H7 (cell line): Measurements from ENCODE around the gene NEURL3. TPM values are rescaled to one million over a fixed set of nuclear protein-coding genes. Genes with fewer than 3 reads are reported as not detected.

ENCODE experiments used
- DNase-seq: peaks from one replicate; pipeline ENCODE4 v3.0.0; 2012
- H3K27me3 ChIP-seq: 2 replicates; pipeline ENCODE4 v1.6.0; 2011; ENCODE audit warnings: mild to moderate bottlenecking, low read length; ENCODE audit not compliant: control insufficient read depth, insufficient read depth
- H3K36me3 ChIP-seq: replicated peaks from 2 replicates; pipeline ENCODE4 v1.5.1; 2011; ENCODE audit warnings: low read length; ENCODE audit not compliant: control insufficient read depth, insufficient read depth
- H3K4me3 ChIP-seq: 2 replicates; pipeline ENCODE4 v1.5.1; 2011; ENCODE audit warnings: low read depth, mild to moderate bottlenecking, control low read depth, low read length, moderate library complexity; ENCODE audit not compliant: insufficient read depth
- total RNA-seq: library from RNA; depleted of rRNA; stranded (reverse); fragments of >200 nt; shearing (Covaris generic); gene quantifications from 2 replicates; pipeline ENCODE4 v1.2.3, GENCODE V29; 2014

The NEURL3 gene
- total RNA-seq, 1 experiment from 2014 or later: 0.10 TPM

DNA sequence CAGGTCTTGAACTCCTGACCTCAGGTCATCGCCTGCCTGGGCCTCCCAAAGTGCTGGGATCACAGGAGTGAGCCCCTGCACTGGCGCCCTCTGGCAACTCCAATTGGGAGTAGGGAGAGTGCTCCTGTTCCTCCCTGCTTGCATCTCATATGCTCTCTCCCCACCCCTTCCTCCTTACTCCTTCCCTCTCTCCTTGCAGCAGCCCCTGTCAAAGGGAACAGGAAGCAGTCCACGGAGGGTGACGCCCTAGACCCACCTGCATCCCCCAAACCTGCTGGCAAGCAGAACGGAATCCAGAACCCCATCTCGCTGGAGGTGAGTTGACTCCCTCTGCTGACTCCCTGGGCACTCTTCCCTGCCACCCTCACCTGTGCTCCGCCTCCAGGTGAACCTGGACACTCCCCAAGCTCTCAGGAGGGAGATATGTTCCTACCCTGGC lies 42.1 kb upstream of the NEURL3 start:
- H3K4me3 ChIP-seq: no peak overlapping the region; the same call in 1 of the 2 replicates
- DNase-seq: peak; percentile 73
- no peaks in the 10 kb centered on the region for H3K27me3 ChIP-seq
- H3K36me3 ChIP-seq: no peaks in the 10 kb centered on the region

DNA sequence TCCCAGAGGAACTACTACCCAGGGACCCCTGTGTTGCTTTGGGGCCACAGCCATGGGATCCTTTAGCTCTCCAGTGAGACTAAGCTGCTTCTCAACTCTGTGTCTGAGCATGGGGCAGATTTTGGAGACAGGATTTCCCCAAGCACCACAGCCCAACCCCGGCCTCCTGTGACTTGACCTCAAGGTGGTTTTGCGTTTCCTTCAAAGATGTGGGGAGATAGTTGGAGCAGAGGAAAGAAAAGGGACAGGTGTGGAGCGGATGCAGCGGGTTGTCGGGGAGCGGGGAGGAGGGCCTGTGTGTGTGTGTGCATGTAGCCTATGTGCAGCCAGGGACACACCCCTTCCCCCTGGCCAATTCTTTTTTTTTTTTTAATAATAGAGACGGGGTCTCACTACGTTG lies 41.6 kb upstream of the NEURL3 start:
- no peak overlapping the region; the same call in 1 of the 2 replicates for H3K4me3 ChIP-seq
- DNase-seq: no peak
- H3K27me3 ChIP-seq: no peaks in the 10 kb centered on the region
- no peaks in the 10 kb centered on the region for H3K36me3 ChIP-seq

DNA sequence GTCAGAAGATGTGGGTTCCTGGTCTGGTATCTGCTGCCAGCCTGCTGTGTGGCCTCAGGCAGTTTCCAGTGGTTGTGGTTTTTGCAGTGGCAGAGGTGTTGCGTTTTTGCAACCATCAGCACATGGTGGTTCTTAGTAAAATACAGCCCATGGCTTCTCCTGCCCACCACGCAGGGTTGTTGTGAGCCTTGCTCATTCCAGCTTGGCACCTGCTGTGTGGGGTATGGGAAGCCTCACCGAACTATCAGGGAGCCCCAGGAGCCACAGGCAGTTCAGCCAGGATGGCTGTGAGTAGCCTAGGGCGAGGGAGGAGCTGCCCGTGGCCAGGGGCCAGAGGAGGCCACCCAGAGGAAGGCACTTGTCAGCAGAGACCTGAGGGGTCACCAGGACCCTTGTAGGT lies 41.2 kb upstream of the NEURL3 start:
- DNase-seq: no peak
- Histone ChIP-seq H3K36me3 (no peaks in the 10 kb centered on the region), H3K27me3 (no peaks in the 10 kb centered on the region), H3K4me3 (no peak overlapping the region)

DNA sequence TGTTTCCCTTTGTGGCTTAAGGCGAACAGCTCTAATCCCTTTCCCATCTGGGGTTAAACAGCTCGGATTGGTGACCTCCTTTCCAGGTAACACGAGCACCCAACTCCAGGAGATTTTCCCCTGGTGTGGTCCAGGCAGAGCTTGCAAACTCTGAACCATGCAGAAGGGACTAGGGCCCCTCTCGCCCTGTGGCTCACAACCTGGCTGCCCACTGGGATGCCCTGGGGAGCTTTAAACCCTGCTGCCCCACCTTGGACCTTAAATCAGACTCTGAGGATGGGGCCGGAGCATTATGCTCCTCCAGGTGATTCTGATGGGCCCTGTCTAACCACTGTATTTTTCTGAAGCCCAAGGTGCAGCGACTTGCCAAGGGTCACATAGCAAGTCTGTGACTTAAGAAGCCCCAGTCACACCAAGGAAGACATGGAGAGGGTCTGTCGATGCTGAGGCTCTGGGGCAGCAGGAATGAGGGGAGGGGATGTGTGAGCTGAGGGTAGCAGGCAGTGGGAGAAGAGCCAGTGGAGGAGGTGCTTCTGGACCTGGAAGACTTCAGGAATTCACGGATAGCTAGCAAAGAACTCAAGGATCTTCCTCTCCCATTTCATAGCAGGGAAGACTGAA lies 37.3 kb upstream of the NEURL3 start:
- Histone ChIP-seq H3K4me3 (no peak overlapping the region), H3K36me3 (no peaks in the 10 kb centered on the region), H3K27me3 (peaks cover 12% of the 10 kb centered on the region)
- DNase-seq: no peak

DNA sequence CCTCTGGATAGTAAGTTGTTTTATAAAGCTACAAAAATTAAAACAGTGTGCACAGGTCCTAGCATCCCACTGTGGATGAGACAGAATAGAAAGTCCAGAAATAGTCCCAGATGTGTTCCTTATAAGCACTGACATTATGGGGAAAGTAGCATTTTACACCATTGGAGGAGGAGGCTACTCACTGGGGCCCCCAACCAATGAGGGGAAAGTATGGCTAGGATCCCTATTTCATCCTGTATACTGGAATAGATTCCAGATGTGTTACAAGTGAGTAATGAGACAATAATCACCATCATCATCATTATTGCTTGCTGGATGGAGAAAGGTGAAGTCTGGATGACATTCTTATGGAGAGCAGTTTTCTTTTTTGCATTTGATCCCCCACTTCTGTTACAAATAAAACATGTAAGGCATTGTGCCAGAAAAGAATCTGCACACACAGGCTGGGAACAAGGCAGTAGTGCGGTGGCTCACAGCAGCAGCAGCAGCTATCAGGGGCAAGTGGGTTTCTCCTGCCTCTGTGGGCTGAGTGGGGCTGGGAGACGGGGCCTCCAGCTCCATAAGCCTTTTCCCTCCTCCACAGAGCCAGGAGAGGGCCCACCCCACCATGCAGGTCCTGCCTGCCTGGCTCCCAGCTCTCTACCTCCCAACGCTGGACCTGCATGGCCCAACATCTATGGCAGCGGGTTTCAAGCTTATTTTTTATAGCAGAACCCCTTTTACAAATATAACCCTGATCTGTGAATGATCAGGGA lies 36.4 kb upstream of the NEURL3 start:
- no peak for DNase-seq
- Histone ChIP-seq H3K27me3 (peaks cover 18% of the 10 kb centered on the region), H3K36me3 (no peaks in the 10 kb centered on the region), H3K4me3 (no peak overlapping the region)

DNA sequence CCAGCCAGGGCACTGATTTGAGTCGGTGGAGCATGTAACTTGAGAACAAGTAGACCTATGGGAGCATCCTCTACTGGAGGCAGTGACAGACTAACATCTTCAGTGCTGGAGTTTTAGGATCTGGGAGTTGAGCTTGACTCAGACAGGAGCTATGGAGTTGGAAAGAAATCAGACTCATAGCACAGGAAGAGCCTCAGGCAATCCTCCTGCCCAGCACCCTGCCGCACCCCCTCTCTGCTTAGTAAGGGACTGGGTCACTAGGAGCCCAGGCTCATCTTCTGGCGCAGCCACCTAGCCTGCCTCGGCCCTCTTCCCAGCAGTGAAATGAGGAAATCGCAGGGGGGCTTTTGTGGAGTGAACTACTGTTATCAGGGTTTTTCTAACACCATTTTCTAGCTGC lies 35.0 kb upstream of the NEURL3 start:
- H3K27me3 ChIP-seq: peaks cover 18% of the 10 kb centered on the region
- no peaks in the 10 kb centered on the region for H3K36me3 ChIP-seq
- H3K4me3 ChIP-seq: no peak overlapping the region
- no peak for DNase-seq

DNA sequence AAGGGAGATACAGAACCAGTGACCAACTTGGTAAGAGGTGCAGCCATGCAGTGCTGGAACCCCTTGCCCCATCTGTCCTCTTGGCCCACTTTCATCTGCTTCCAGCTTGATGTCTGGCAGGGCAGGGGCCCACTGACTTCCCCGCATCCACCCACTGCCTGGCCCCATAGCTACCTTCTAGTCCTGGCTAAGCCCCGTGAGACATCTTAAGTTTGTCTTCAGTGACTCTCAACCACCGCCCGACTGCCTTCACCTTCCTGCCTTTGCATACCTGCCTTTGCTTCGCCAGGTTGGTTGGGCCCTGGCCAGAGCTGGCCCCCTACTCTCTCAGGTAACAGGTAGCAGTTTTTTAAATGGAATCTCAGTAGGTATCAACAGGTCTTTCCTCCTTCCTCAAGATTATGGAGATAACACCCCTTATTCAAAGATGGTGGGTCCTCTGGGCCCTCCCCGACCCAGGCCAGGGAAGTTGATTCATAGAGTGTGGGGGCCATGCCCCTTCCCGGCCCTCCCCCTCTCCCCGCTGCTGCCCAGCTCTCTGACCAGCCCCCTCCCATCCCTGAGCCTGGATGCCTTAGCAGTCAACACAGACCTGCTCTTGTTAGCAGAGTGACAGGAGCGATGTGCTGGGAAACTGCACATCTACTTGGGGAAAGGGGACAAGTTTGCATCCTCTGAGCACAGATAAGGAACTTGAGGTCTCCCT lies 34.2 kb upstream of the NEURL3 start:
- Histone ChIP-seq H3K36me3 (no peaks in the 10 kb centered on the region), H3K4me3 (peak overlapping the region; percentile 72; the same call in 1 of the 2 replicates), H3K27me3 (peaks cover 18% of the 10 kb centered on the region)
- no peak for DNase-seq

DNA sequence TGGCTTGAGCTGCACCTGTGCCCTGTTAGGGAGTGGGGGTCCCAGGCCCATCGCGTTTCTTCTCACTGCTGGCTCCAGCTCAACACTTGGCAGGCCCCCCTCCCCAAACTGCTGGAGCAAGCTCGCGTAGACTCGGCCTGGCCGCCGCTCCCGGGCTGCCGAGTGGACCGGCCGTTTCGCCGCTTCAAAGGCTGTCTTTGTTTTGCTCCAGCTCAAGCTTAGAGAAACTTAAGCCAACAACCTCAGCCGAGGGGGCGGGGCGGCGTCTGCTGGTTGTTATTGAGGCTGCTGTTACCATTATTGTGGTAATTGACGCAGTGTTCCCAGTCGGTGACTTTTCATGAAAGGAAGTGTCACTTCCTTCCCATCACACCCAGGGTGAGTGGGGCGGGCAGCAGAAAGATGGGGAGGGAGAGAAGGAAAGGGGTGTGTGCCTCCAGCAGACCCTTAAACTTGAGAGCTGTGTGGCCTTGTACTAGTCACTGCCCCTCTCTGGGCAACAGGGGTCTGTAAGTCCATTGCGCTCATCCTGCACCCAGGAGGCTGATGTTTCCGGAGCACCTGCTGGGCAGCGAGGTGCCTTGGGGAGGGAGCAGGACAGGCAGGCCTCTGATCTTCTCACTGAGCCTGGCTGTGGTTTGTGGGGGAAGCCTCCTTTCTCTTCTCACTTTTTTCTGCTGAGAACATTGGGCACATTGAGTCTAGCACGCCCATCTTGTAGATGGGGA lies 33.5 kb upstream of the NEURL3 start:
- Histone ChIP-seq H3K4me3 (peak overlapping the region; percentile 72), H3K27me3 (peaks cover 18% of the 10 kb centered on the region), H3K36me3 (no peaks in the 10 kb centered on the region)
- peak; percentile 84 for DNase-seq

DNA sequence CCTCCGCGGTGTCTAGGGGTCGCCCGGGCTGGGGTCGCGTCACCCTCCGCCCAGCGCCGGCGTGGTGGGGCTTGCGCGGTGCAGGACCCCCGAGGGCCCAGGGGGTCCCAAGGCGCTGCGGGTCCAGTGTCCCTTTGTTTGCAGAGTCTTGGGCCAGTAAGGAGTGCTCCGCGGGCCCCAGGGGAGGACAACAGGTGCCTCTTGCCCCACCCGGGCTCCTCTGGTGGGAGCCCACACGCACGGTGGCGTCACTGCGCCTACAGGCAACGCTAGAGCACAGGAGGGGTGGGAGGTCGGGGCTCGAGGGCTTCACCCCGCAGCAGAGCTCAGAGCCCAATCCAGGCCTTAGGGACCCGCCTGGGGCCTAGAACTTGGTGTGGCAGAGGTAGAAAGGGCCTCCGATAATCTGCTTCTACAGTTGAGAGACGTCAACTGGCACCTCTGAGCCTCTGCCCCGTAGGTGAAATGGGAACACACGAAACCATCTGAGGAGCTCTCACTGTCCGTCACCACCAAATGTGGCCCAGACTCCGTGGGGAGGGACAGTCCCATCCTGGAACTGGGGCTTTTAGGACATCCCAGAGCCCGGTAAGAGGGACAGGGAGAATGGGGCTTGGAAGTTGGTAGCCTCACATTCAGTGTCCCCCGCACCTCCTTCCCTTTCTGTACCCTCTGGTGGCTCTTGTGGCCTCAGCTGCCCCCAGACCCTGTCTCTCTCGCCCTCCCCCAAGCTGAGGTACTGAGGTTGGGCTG lies 32.8 kb upstream of the NEURL3 start:
- DNase-seq: peak; percentile 69
- Histone ChIP-seq H3K36me3 (no peaks in the 10 kb centered on the region), H3K4me3 (peak overlapping the region; percentile 72), H3K27me3 (peaks cover 18% of the 10 kb centered on the region)

DNA sequence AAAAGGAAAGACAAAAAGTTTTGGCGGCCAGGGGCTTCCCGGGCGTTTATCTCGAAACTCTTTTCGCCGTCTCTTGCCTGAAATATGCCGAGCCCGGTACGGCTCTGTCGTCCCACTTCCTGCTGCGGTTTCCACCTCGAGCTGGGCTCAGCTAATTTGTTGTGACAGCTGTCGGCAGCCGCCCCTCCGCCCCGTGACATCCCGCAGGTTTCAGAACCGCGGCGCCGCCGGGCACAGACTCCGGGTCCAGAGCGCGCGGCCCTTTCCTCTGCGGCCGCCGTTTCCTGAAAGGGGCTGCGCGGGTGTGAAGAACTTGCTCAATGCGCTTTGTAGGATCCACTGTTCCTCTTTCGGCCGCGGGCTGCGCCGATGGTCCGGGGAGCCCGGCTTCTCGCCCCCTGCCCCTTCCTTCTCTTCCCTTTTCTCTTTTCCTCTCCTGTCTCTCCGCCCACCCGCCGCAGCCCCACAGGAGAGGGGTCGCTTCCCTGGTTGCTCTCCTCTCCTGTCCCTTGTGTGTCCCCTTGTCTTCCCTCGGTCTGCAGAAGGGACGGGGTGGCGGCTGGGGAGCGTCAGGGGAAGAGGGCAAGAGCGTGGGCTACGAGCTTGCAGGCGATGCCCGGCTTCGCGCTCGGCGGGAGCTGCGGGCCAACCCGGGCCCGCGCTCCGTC lies 32.0 kb upstream of the NEURL3 start:
- peak; percentile 75 for DNase-seq
- Histone ChIP-seq H3K27me3 (peaks cover 18% of the 10 kb centered on the region), H3K36me3 (no peaks in the 10 kb centered on the region), H3K4me3 (peak overlapping the region; percentile 72)

DNA sequence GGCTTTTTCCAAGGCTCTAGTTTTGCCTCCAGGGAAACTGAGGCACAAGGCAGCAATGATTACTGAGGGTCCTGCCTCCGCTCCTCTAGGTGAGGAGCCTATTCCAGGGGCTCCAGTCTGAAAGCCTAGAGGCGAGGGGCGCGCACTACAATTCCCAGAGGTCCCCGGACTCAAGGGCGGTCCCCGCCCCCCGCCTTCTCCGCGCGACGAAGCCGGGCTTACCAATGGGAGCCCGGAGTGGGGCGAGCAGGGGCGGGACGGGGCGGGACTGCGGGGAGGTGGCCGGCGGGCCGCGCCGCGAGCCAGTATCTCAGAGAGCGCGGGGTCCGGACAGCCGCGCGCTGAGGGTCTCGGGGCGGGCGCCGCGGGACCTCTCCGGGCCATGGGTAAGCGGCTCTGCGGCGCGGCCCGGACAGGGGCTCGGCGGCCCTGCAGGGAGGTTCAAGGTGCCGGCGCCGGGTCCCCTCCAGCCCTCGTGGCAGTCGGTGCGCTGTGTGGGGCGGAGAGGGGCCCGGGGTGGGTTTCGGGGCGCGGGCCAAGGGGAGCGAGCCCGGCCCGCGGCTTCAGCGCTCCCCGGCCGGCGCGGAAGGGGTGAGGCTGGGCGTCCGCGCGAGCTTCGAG lies 31.4 kb upstream of the NEURL3 start, which contains the start of gene ARID5A:
ARID5A (plus strand) TSS at position 308 of the 621 bp plus-strand sequence; CDS start at position 383, 75 bp downstream.
- peak; percentile 98 for DNase-seq
- H3K36me3 ChIP-seq: no peaks in the 10 kb centered on the region
- peaks cover 18% of the 10 kb centered on the region for H3K27me3 ChIP-seq
- peak within 1 kb of the TSS; percentile 72 for H3K4me3 ChIP-seq

DNA sequence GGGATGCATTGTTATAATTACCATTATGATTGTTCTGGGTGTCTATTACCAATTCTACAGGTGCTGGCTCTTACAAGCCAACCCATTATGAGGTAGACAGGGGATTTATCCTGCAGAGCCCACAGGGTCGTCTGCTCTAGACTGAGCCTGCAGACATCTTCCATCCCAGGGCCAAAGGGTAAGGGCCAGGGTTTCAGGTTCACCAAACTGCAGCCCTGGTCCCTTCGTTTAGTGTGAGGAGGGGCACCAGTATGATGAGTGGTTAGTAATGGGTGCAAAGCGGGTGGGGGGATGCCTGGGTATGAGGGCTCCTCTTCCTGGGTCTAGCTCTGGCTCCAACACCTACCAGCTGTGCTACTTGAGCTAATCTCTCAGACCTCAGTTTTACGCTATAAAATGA lies 30.2 kb upstream of the NEURL3 start:
- H3K27me3 ChIP-seq: peaks cover 19% of the 10 kb centered on the region
- H3K36me3 ChIP-seq: no peaks in the 10 kb centered on the region
- DNase-seq: peak; percentile 10
- no peak overlapping the region for H3K4me3 ChIP-seq

DNA sequence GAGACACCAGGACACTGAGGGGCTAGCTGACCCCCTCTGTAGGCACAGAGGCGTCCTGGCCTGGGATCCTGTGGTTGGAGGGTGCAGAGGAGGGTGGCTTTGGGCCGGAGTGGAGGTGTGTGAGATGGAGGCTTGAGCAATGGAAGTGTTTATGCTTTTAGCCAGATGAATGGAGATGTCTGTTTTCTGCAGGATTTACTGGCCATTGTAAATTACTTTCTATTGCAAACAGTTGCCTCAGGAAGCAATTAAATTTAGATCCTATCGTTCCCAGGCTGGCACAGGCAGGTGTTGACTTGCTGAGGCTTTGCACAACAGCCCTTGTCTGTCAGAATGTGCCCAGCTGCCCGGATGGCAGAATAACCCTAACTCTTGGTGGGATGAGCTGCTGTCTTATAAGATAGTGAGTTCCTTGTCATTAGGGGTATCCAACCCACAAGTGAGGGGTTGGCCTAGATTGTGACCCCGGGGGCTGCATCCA lies 29.6 kb upstream of the NEURL3 start:
- H3K36me3 ChIP-seq: no peaks in the 10 kb centered on the region
- DNase-seq: peak; percentile 5
- peaks cover 19% of the 10 kb centered on the region for H3K27me3 ChIP-seq
- no peak overlapping the region for H3K4me3 ChIP-seq
